Endodermal cell (in vitro differentiated cells): Measurements from ENCODE around the gene AP1AR. TPM values are rescaled to one million over a fixed set of nuclear protein-coding genes. Genes with fewer than 3 reads are reported as not detected.

Source experiments
- DNase-seq: peaks from one replicate; pipeline ENCODE4 v3.0.0-alpha.2; 2017
- H3K27ac ChIP-seq: 2 replicates; pipeline ENCODE4 v1.5.1; 2013; ENCODE audit warnings: mild to moderate bottlenecking, low read depth, low read length, moderate library complexity
- H3K27me3 ChIP-seq: 2 replicates; pipeline ENCODE4 v1.6.1; 2013; ENCODE audit warnings: mild to moderate bottlenecking, low read length, moderate library complexity; ENCODE audit not compliant: insufficient read depth, control insufficient read depth, poor library complexity, severe bottlenecking
- H3K36me3 ChIP-seq: 2 replicates; pipeline ENCODE4 v1.7.0; 2013; ENCODE audit warnings: mild to moderate bottlenecking, low read length, moderate library complexity; ENCODE audit not compliant: control insufficient read depth, insufficient read depth
- H3K4me1 ChIP-seq: one replicate; pipeline ENCODE4 v1.7.0; 2013; ENCODE audit warnings: low read length; ENCODE audit not compliant: control insufficient read depth, insufficient read depth
- H3K4me3 ChIP-seq: 2 replicates; pipeline ENCODE4 v1.5.1; 2013; ENCODE audit warnings: mild to moderate bottlenecking, low read length, moderate library complexity
- H3K9ac ChIP-seq: 2 replicates; pipeline ENCODE4 v1.6.1; 2013; ENCODE audit warnings: mild to moderate bottlenecking, low read length, moderate library complexity; ENCODE audit not compliant: poor library complexity, severe bottlenecking; ENCODE audit errors: extremely low read depth
- H3K9me3 ChIP-seq: 2 replicates; pipeline ENCODE4 v1.6.1; 2013; ENCODE audit warnings: mild to moderate bottlenecking, low read length, moderate library complexity; ENCODE audit not compliant: control insufficient read depth
- H3K27ac Mint-ChIP-seq: 2 replicates; pipeline ENCODE4 v1.8.0; 2020; ENCODE audit warnings: mixed read lengths
- H3K27me3 Mint-ChIP-seq: 2 replicates; pipeline ENCODE4 v1.8.0; 2021; ENCODE audit warnings: mild to moderate bottlenecking, mixed read lengths; ENCODE audit not compliant: insufficient read depth
- H3K36me3 Mint-ChIP-seq: 2 replicates; pipeline ENCODE4 v1.8.0; 2020; ENCODE audit warnings: low read depth, mixed read lengths
- H3K4me1 Mint-ChIP-seq: 2 replicates; pipeline ENCODE4 v1.8.0; 2020; ENCODE audit warnings: mixed read lengths
- H3K4me3 Mint-ChIP-seq: 2 replicates; pipeline ENCODE4 v1.8.0; 2020; ENCODE audit warnings: mild to moderate bottlenecking, moderate library complexity, mixed read lengths
- H3K9me3 Mint-ChIP-seq: 2 replicates; pipeline ENCODE4 v1.8.0; 2020; ENCODE audit warnings: mild to moderate bottlenecking, mixed read lengths
- CTCF ChIP-seq: fragments of 200-600 bp; sonication (generic); conservative IDR thresholded peaks from 2 replicates; pipeline ENCODE4 v1.5.0; 2021; ENCODE audit warnings: antibody characterized with exemption, mild to moderate bottlenecking
- WGBS, 2 experiments: methylation state at CpG; one replicate each; pipeline versions ENCODE4 v1.1.5 to v1.1.7; 2013; ENCODE audit warnings: missing lambda C conversion rate in 2 of 2, mixed read lengths in 1 of 2; ENCODE audit not compliant: insufficient coverage in 1 of 2, insufficient read length in 1 of 2; 5-methylcytosine and 5-hydroxymethylcytosine counted together
- total RNA-seq, 2 donors: library from RNA; stranded (reverse); fragmentation: NEBNext Ultra II Directional in 1 of 2; extraction: Animal tissue kit (Norgen Biotek cat#: 25700) in 1 of 2; gene quantifications; 2 replicates in 1 of 2; 3 replicates in 1 of 2; pipeline ENCODE4 v1.2.1, GENCODE V29; 2021

The AP1AR gene
- total RNA-seq, 2 donors from 2014 or later = 22.7 to 24.8 TPM

- Mint-ChIP-seq H3K36me3 (no peaks in the 10 kb centered on the region), H3K27me3 (no peaks in the 10 kb centered on the region), H3K27ac (no peak overlapping the region), H3K9me3 (no peaks in the 10 kb centered on the region), H3K4me3 (no peak overlapping the region), H3K4me1 (peaks cover 1% of the 10 kb centered on the region)
- WGBS, 2 experiments = 83% methylated on average over 2 of the region's 2 CpGs; no CpG with 5 or more reads in 1 of the 2 experiments
- TF ChIP-seq CTCF = peak; percentile 62
- DNase-seq = no peak
- no peaks in the 10 kb centered on the region for H3K36me3 ChIP-seq
- no peak overlapping the region for H3K27ac ChIP-seq
- H3K4me1 ChIP-seq = no peaks in the 10 kb centered on the region
- no peaks in the 10 kb centered on the region for H3K27me3 ChIP-seq
- H3K4me3 ChIP-seq = no peak overlapping the region
- no peak overlapping the region for H3K9ac ChIP-seq
- H3K9me3 ChIP-seq = no peaks in the 10 kb centered on the region
These were observed 41.8 kb upstream of the AP1AR start for GRCh38 chr4:112189754-112190153.

GRCh38 chr4:112190684-112191083, 40.9 kb upstream of the AP1AR start:
- Mint-ChIP-seq H3K27ac (no peak overlapping the region), H3K36me3 (no peaks in the 10 kb centered on the region), H3K27me3 (no peaks in the 10 kb centered on the region), H3K4me1 (peaks cover 1% of the 10 kb centered on the region), H3K9me3 (no peaks in the 10 kb centered on the region), H3K4me3 (no peak overlapping the region)
- no peak for TF ChIP-seq CTCF
- H3K27me3 ChIP-seq = no peaks in the 10 kb centered on the region
- 92 to 99% methylated on average over 6 to 7 of the region's 8 CpGs for WGBS, 2 experiments
- H3K4me3 ChIP-seq = no peak overlapping the region
- no peak overlapping the region for H3K9ac ChIP-seq
- H3K36me3 ChIP-seq = no peaks in the 10 kb centered on the region
- H3K27ac ChIP-seq = no peak overlapping the region
- no peak for DNase-seq
- H3K9me3 ChIP-seq = no peaks in the 10 kb centered on the region
- no peaks in the 10 kb centered on the region for H3K4me1 ChIP-seq

GRCh38 chr4:112196461-112196860, 35.1 kb upstream of the AP1AR start:
- Mint-ChIP-seq H3K9me3 (no peaks in the 10 kb centered on the region), H3K27me3 (no peaks in the 10 kb centered on the region), H3K4me3 (no peak overlapping the region), H3K27ac (no peak overlapping the region), H3K36me3 (no peaks in the 10 kb centered on the region), H3K4me1 (peaks cover 2% of the 10 kb centered on the region)
- DNase-seq = no peak
- H3K27me3 ChIP-seq = no peaks in the 10 kb centered on the region
- H3K36me3 ChIP-seq = no peaks in the 10 kb centered on the region
- WGBS, 2 experiments = 80 to 86% methylated on average over 1 of the region's 1 CpG
- H3K27ac ChIP-seq = no peak overlapping the region
- no peak overlapping the region for H3K4me3 ChIP-seq
- H3K9me3 ChIP-seq = no peaks in the 10 kb centered on the region
- TF ChIP-seq CTCF = no peak
- no peaks in the 10 kb centered on the region for H3K4me1 ChIP-seq
- no peak overlapping the region for H3K9ac ChIP-seq
